ENCODE measurements around the gene SPAG17.

The SPAG17 gene

GRCh38 chr1:117959364-117959763 lies 225.7 kb downstream of the SPAG17 start:
- peaks cover 38 to 80% of the 10 kb centered on the region in 2 experiments for H3K36me3 ChIP-seq (ENCODE audit: control insufficient read depth in 2 of 2, insufficient read depth in 1 of 2, low read length in 2 of 2)
- TF ChIP-seq ZNF292 (tag by site-specific recombination; IDR thresholded peaks at IDR 0.05; ENCODE audit: borderline replicate concordance, low read depth) = no peak
- TF ChIP-seq, protein P1, sequence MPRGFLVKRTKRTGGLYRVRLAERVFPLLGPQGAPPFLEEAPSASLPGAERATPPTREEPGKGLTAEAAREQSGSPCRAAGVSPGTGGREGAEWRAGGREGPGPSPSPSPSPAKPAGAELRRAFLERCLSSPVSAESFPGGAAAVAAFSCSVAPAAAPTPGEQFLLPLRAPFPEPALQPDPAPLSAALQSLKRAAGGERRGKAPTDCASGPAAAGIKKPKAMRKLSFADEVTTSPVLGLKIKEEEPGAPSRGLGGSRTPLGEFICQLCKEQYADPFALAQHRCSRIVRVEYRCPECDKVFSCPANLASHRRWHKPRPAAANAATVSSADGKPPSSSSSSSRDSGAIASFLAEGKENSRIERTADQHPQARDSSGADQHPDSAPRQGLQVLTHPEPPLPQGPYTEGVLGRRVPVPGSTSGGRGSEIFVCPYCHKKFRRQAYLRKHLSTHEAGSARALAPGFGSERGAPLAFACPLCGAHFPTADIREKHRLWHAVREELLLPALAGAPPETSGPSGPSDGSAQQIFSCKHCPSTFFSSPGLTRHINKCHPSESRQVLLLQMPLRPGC (tag by site-specific recombination; IDR thresholded peaks at IDR 0.05) = no peak
- TF ChIP-seq ZSCAN30 (tag by site-specific recombination; IDR thresholded peaks at IDR 0.05) = no peak
- TF ChIP-seq ZBTB21 (tag by site-specific recombination; IDR thresholded peaks at IDR 0.05) = no peak
- no peak for TF ChIP-seq ZSCAN4 (tag by site-specific recombination; IDR thresholded peaks at IDR 0.05)
- no peak for TF ChIP-seq ZNF184 (tag by site-specific recombination; IDR thresholded peaks at IDR 0.05)
- TF ChIP-seq EGR2 (tag by site-specific recombination; IDR thresholded peaks at IDR 0.05; ENCODE audit: low read depth) = no peak
- TF ChIP-seq ZNF768 (tag by site-specific recombination; IDR thresholded peaks at IDR 0.05) = no peak
- no peak for TF ChIP-seq ZNF707 (tag by site-specific recombination; IDR thresholded peaks at IDR 0.05)
- no peak for TF ChIP-seq ZNF449 (tag by site-specific recombination; IDR thresholded peaks at IDR 0.05)
- TF ChIP-seq BCL11A (tag by site-specific recombination; IDR thresholded peaks at IDR 0.05; ENCODE audit: low read depth) = no peak
- TF ChIP-seq ATF2 (tag by site-specific recombination; IDR thresholded peaks at IDR 0.05; ENCODE audit: low read depth) = no peak
- TF ChIP-seq SP7 (tag by site-specific recombination; IDR thresholded peaks at IDR 0.05) = no peak
- no peak for TF ChIP-seq GLI2 (tag by site-specific recombination; IDR thresholded peaks at IDR 0.05; ENCODE audit: borderline replicate concordance, low read depth)
- TF ChIP-seq ZNF837 (tag by site-specific recombination; IDR thresholded peaks at IDR 0.05) = no peak
- TF ChIP-seq, protein P2, sequence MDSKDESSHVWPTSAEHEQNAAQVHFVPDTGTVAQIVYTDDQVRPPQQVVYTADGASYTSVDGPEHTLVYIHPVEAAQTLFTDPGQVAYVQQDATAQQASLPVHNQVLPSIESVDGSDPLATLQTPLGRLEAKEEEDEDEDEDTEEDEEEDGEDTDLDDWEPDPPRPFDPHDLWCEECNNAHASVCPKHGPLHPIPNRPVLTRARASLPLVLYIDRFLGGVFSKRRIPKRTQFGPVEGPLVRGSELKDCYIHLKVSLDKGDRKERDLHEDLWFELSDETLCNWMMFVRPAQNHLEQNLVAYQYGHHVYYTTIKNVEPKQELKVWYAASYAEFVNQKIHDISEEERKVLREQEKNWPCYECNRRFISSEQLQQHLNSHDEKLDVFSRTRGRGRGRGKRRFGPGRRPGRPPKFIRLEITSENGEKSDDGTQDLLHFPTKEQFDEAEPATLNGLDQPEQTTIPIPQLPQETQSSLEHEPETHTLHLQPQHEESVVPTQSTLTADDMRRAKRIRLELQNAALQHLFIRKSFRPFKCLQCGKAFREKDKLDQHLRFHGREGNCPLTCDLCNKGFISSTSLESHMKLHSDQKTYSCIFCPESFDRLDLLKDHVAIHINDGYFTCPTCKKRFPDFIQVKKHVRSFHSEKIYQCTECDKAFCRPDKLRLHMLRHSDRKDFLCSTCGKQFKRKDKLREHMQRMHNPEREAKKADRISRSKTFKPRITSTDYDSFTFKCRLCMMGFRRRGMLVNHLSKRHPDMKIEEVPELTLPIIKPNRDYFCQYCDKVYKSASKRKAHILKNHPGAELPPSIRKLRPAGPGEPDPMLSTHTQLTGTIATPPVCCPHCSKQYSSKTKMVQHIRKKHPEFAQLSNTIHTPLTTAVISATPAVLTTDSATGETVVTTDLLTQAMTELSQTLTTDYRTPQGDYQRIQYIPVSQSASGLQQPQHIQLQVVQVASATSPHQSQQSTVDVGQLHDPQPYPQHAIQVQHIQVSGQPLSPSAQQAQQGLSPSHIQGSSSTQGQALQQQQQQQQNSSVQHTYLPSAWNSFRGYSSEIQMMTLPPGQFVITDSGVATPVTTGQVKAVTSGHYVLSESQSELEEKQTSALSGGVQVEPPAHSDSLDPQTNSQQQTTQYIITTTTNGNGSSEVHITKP (tag by site-specific recombination; IDR thresholded peaks at IDR 0.05) = no peak
- no peak for TF ChIP-seq ZNF658 (tag by site-specific recombination; IDR thresholded peaks at IDR 0.05)
- TF ChIP-seq, protein P3, sequence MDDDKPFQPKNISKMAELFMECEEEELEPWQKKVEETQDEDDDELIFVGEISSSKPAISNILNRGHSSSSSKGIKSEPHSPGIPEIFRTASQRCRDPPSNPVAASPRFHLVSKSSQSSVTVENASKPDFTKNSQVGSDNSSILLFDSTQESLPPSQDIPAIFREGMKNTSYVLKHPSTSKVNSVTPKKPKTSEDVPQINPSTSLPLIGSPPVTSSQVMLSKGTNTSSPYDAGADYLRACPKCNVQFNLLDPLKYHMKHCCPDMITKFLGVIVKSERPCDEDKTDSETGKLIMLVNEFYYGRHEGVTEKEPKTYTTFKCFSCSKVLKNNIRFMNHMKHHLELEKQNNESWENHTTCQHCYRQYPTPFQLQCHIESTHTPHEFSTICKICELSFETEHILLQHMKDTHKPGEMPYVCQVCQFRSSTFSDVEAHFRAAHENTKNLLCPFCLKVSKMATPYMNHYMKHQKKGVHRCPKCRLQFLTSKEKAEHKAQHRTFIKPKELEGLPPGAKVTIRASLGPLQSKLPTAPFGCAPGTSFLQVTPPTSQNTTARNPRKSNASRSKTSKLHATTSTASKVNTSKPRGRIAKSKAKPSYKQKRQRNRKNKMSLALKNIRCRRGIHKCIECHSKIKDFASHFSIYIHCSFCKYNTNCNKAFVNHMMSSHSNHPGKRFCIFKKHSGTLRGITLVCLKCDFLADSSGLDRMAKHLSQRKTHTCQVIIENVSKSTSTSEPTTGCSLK (tag by site-specific recombination; IDR thresholded peaks at IDR 0.05) = no peak
- ChIA-PET CTCF (no interaction called here), POLR2A (no interaction called here)
- H3K27ac ChIP-seq (ENCODE audit: extremely low read depth, low read depth, low read length) = no peak overlapping the region
- no peak overlapping the region for H3K4me3 ChIP-seq (ENCODE audit: low read depth, low read length)
- H3K4me1 ChIP-seq (ENCODE audit: control insufficient read depth, insufficient read depth, low read length) = no peaks in the 10 kb centered on the region
- no peaks in the 10 kb centered on the region for H3K9me3 ChIP-seq (ENCODE audit: control insufficient read depth, insufficient read depth, low read depth, low read length)
